GM19025 (cell line): ENCODE results near the gene PPP2R5C.
A peak's percentile ranks its signal among the peaks of the same experiment; 100 is the strongest.

Experiments used
- ATAC-seq: cut with Tn5 transposase; IDR thresholded peaks from one replicate; pipeline ENCODE4 v1.9.1; 2021; ENCODE audit warnings: mild to moderate bottlenecking, low read depth, moderate library complexity; ENCODE audit not compliant: unreplicated experiment

The PPP2R5C gene

GRCh38 chr14:101932673-101933072 lies 171.2 kb downstream of the PPP2R5C start:
- no peak for ATAC-seq

- no peak for ATAC-seq
These were observed 171.7 kb downstream of the PPP2R5C start for GRCh38 chr14:101933209-101933608.

DNA sequence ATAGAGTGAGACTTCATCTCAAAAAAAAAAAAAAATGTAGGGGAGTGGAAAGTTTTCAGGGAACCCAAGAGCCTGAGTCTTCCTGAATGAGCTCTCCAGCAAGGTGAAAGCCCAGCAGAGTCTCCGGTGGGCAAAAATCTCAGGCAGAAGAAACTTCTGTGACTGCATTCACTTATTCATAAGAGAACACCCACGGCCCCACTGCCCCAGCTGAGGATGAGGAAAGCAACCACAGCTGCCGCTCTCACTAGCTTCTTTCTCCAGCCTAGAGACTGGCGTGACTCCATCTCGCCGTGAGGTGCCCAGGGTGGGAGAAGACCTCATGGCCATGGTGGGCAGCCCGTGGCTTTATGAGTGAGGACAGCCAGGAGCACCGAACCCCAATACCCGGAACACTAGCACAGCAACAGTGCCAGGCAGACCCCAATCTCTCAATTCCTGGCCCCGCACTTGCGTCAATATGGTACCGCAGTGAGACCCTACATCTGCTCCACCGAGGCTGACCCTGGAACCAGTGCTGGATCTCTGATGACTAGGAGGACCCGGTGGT lies 173.2 kb downstream of the PPP2R5C start:
- ATAC-seq: no peak

DNA sequence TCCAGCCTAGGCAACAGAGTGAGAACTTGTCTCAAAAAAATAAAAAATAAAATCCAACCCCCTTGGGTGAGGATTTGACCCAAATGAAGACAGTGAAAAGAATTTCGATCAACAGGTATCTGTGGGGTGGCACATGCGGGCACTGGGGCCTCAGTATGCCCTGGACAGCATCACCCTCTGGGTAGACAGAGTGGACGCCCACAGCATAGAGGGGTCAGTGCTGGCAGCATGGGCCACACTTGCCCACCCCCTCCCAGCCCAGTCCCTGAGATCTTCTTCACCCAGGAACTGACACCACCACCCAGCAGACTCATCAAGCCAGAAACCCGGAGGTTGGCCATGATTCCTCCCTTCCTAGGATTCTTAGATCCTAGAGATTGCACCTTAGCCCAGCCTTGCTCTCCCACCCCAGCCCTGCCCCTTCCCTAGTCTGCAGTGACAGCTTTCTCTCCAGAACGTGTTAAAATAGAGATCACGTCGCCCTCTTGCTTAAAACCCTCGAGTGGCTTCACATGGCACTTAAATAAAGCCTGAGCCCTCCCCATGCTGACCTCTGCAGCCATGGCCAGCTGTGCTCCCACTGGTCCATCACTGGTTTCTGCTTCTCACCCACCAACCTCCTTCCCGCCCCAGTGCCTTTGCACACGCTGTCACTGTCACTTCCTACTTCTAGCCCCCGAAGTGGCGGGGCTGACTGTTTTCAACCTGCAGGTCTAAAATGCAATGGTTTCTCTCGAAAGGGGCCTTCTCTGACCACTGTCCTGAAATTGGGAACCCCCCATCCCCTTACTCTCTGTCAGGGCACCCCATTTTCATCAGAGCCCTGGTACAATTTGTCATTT lies 176.6 kb downstream of the PPP2R5C start:
- ATAC-seq: no peak

- ATAC-seq: no peak
These were observed 178.2 kb downstream of the PPP2R5C start for GRCh38 chr14:101939646-101940170.

GRCh38 chr14:101944451-101944850 lies 182.9 kb downstream of the PPP2R5C start:
- no peak for ATAC-seq

GRCh38 chr14:101945171-101945570 lies 183.7 kb downstream of the PPP2R5C start:
- ATAC-seq: no peak

GRCh38 chr14:101947577-101947903 lies 186.0 kb downstream of the PPP2R5C start:
- ATAC-seq: no peak

- peak; percentile 98 for ATAC-seq
These were observed 186.6 kb downstream of the PPP2R5C start for GRCh38 chr14:101947904-101948665.

GRCh38 chr14:101948666-101949216 lies 187.2 kb downstream of the PPP2R5C start:
- no peak for ATAC-seq

DNA sequence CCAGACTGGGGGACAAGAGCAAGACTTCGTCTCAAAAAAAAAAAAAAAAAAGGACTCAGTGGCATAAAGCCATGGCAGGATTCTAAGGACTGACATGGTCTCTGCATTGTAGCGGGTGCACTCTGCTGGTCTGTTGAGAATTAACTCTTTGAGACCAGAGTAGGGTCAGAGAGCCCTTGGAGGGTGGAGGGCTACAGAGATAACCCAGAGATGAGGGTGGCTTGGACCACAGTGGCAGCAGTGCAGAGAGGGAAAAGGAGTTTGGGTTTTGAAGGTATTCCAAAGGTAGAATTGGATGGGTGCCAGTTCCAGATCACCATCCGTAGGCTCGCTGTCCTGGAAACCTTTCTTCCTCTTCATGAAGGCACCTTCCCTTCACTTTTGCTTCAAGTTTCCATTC lies 188.6 kb downstream of the PPP2R5C start:
- no peak for ATAC-seq

DNA sequence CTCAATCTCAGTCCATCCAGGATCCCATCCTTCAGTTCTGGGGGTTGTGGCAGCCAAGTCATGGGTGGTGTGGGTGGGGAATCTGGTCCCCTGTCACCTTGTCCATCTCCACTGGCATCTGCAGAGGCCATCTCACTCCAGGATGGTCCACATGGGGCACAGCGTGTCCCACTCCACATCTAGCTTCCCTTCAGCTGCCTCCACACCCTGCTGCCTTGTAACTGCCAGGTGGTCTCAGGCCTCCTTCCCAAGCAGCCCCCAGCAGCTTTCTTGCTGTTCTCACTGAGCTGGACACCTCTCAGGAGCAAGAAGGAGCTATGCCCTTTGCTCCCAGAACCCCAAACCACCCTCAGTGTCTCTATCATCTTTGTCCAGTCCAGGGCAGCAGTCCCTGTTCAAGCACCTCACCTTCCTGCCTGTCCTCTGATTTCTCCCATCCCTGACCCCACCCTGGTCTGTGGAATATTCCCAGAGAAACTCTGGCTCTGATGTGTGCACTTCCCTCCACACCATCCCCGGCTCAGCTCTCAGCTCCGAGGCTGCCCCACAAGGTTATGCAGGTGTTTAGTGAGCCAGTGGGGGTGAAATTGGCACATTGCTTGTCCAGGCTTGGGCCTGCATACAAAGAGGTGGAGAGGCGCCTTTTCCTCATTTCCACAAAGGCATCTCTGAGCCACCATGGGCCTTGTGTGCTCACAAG lies 189.2 kb downstream of the PPP2R5C start:
- ATAC-seq: no peak

- no peak for ATAC-seq
These were observed 191.6 kb downstream of the PPP2R5C start for GRCh38 chr14:101953151-101953550.

DNA sequence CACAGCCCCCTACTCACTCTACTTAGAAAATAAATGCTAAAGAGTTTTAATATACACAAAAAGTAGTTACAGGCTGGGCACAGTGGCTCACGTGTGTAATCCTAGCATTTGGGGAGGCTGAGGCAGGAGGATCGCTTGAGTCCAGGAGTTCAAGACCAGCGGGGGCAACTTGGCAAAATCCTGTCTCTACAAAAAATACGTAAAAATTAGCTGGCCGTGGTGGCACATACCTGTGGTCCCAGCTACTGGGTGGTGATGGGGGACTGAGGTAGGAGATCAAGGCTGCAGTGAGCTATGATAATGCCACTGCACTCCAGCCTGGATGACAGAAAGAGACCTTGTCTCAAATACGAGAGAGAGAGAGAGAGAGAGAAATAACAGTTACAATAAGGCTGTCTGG lies 193.0 kb downstream of the PPP2R5C start:
- no peak for ATAC-seq

- no peak for ATAC-seq
These were observed 194.2 kb downstream of the PPP2R5C start for GRCh38 chr14:101955695-101956161.

- no peak for ATAC-seq
These were observed 194.8 kb downstream of the PPP2R5C start for GRCh38 chr14:101956179-101956885.

GRCh38 chr14:101957406-101958234 lies 196.1 kb downstream of the PPP2R5C start:
- ATAC-seq: no peak

DNA sequence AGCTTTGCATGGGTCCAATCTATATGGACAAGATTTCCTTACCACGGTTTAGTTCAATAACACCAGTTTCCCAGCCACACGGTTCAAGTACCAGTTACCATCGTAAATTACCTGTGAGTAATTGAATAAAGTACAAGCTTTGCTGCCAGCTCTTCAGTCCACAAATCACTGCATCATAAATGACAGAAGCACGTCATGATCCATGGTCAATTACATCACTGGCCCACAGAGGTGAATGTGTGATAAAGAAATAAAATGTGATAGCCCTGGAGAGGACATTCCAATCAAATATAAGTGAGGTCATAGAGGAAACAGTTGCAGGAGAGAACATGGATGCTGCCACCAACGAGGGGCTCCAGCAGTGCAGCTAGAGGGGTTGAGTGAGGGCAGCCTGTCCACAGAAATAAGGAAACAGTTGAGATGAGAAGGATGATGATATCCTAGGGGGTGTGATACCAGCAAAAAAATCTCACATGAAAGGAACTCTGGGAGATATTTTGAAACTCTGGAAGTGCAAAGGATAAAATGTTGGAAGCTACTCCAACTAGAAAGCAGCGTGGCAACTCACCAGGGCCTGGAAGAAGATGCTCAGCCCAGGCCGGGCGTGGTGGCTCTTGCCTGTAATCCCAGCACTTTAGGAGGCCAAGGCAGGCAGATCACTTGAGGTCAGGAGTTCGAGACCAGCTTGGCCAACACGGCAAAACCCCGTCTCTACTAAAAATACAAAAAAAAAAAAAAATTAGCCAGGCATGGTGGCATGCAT lies 197.1 kb downstream of the PPP2R5C start:
- ATAC-seq: no peak
